ENCODE results near the gene PARD3B. TPM values are rescaled to one million over a fixed set of nuclear protein-coding genes. Genes with fewer than 3 reads are reported as not detected.

Gene PARD3B
- total RNA-seq, 1 experiment from 2014 or later, result 2.0 TPM

- TF ChIP-seq CBX3 (IDR thresholded peaks at IDR 0.05; ENCODE audit: low read depth) (no peak), EZH2phosphoT487 (IDR thresholded peaks at IDR 0.05; ENCODE audit: borderline replicate concordance) (no peak), POLR2A (IDR thresholded peaks at IDR 0.05; ENCODE audit: borderline replicate concordance, extremely low read depth, insufficient read depth, insufficient read length) (no peak), ZBTB33 (IDR thresholded peaks at IDR 0.05; ENCODE audit: extremely low read depth, insufficient replicate concordance, low read length) (no peak), ZNF274 (IDR thresholded peaks at IDR 0.05; ENCODE audit: low read depth, low read length) (no peak), EZH2 (IDR thresholded peaks at IDR 0.05) (no peak), SIN3A (IDR thresholded peaks at IDR 0.05; ENCODE audit: low read depth) (no peak), CTCF (IDR thresholded peaks at IDR 0.05 in 2 of 3, conservative IDR thresholded peaks at IDR 0.05 in 1 of 3; ENCODE audit: borderline replicate concordance in 1 of 3, insufficient read depth in 1 of 3, low read depth in 2 of 3, low read length in 2 of 3) (no peak), TCF7L2 (IDR thresholded peaks at IDR 0.05; ENCODE audit: borderline replicate concordance, extremely low read depth, insufficient read depth, insufficient read length) (no peak), FOSL1 (IDR thresholded peaks at IDR 0.05; ENCODE audit: low read depth) (no peak), JUND (IDR thresholded peaks at IDR 0.05) (no peak), RAD21 (IDR thresholded peaks at IDR 0.05; ENCODE audit: low read depth) (no peak), REST (IDR thresholded peaks at IDR 0.05; ENCODE audit: low read depth) (no peak), ELF1 (IDR thresholded peaks at IDR 0.05; ENCODE audit: borderline replicate concordance, low read depth) (no peak), CEBPB (IDR thresholded peaks at IDR 0.05; ENCODE audit: low read depth) (no peak), EGR1 (IDR thresholded peaks at IDR 0.05; ENCODE audit: low read depth) (no peak), SRF (IDR thresholded peaks at IDR 0.05; ENCODE audit: low read depth) (no peak), MAX (IDR thresholded peaks at IDR 0.05) (no peak)
- Histone ChIP-seq H3K9ac (ENCODE audit: low read length) (no peak overlapping the region), H3K9me2 (ENCODE audit: insufficient read depth) (no peaks in the 10 kb centered on the region), H3K4me1 (ENCODE audit: control insufficient read depth in 1 of 2, insufficient read depth in 2 of 2, low read length in 2 of 2) (no peaks in the 10 kb centered on the region), H4K20me1 (ENCODE audit: insufficient read depth) (no peaks in the 10 kb centered on the region), H2AFZ (ENCODE audit: low read depth, low read length, poor library complexity, severe bottlenecking) (no peak overlapping the region), H3K27ac (ENCODE audit: low read depth, low read length) (no peak overlapping the region), H3K9me3 (ENCODE audit: control insufficient read depth in 1 of 2, insufficient read depth in 1 of 2, low read depth in 1 of 2, low read length in 2 of 2) (no peaks in the 10 kb centered on the region), H3K79me2 (ENCODE audit: insufficient read depth, low read length) (no peaks in the 10 kb centered on the region), H3K36me3 (ENCODE audit: control insufficient read depth in 1 of 2, insufficient read depth in 2 of 2, low read length in 2 of 2) (no peaks in the 10 kb centered on the region), H3K4me2 (ENCODE audit: low read length) (no peak overlapping the region), H3K27me3 (ENCODE audit: insufficient read depth, low read length) (no peaks in the 10 kb centered on the region; the same call in 1 of the 2 replicates), H3K4me3 (replicated peaks in 1 of 2; ENCODE audit: low read depth in 1 of 2, low read length in 2 of 2) (no peak overlapping the region)
- ATAC-seq, result no peak
- DNase-seq (ENCODE audit: low read depth, low spot score), result no peak
- no TSS peak for BruUV-seq (replicated peaks)
- ChIA-PET RAD21 (ENCODE audit: low non-redundant PET in 1 of 2, low total read pairs in 2 of 2, uncharacterized antibody in 2 of 2, unreplicated experiment in 2 of 2) (no interaction called here), POLR2A (no interaction called here), CTCF (no interaction called here)
- intact Hi-C loops (cut with micrococcal nuclease), result no loop called here
These were observed 738.5 kb downstream of the PARD3B start for GRCh38 chr2:205283736-205284270.
